NCI-H82 treated with DMSO at 0.1 percent for 48 hours (cell line): ENCODE data around the gene S100Z.
"Not testable (repeated sequence)": the region's sequence is repeated elsewhere in the genome, so short reads cannot be mapped to it uniquely, and the experiment has no call there.

Experiments used
- DNase-seq: peaks from one replicate; lab custom pipeline; 2025; ENCODE audit not compliant: unreplicated experiment; lab: John Stamatoyannopoulos, UW

The S100Z gene

GRCh38 chr5:76867827-76868693, 18.2 kb downstream of the S100Z start:
- peak; percentile 32 for DNase-seq

- no peak for DNase-seq
Observed at GRCh38 chr5:76870046-76870445, 20.2 kb downstream of the S100Z start.

DNA sequence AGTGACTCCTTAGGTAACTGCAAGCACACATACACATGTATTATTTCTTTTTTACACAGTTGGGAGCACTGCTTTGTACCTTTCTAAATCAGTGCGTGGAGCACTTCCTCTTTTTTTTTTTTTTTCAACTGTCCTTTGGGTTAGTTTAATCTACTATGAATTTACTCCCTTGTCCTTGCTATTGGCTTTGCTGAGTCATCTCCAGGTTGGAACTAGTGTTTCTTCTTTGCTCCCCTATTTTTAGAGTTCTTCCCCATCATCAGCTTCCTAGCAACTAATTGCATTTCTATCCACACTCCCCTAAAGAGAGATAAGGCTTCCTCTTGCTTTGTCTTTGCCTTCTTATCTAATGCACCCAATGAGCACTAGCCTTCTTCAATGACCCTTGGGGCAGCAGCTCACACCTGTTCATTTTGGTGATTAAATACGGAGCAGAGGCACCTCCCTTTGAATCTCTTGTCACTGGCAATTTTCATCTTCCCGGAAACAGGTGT, 24.3 kb downstream of the S100Z start:
- no peak for DNase-seq

- no peak for DNase-seq
Observed at GRCh38 chr5:76888733-76889300, 39.0 kb downstream of the S100Z start.

DNA sequence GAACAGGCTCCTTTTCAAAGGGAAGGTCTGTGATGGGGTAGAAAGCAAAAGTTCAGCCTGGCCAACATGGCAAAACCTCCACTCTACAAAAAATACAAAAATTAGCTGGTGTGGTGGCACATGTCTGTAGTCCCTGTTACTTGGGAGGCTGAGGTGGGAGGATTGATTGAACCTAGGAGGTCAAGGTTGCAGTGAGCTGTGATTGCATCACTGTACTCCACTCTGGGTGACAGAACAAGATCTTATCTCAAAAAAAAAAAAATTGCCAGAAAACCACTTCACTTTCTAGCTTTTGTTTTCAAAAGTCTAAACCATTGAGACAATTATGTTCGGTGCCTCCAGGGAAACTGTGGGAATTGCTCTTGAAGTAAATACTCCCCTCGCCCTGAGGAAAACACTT, 43.5 kb downstream of the S100Z start:
- no peak for DNase-seq

DNA sequence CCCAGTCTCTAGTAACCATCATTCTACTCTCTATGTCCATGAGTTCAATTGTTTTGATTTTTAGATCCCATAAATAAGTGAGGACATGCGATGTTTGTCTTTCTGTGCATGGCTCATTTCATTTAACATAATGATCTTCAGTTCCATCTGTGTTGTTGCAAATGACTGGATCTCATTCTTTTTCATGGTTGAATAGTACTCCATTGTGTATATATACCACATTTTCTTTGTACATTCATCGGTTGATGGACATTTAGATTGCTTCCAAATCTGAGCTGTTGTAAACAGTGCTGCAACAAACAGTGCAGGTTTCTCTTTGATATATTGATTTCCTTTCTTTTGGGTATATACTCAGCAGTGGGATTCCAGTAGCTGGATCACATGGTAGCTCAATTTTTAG, 46.4 kb downstream of the S100Z start:
- DNase-seq: no peak

DNA sequence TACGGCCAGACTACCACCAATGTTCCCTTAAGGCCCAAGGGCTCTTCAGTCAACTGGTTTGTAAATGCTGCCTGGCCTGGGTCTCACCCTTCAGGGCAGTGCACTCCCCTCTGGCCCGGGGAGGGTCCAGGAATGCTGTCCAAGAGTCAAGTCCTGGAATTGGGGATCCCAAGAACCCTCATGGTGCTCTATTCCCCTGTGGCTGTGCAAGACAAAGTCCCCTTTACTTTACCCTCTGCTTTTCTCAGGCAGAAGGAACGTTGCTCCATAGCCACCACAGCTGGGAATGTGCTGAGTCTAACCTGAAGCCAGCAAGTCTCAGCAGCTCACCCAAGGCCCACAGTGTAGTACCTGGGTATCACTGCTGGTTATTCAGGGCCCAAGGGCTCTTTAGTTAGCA, 51.7 kb downstream of the S100Z start:
- no peak for DNase-seq

- no peak for DNase-seq
Observed at GRCh38 chr5:76908166-76908565, 58.4 kb downstream of the S100Z start.

DNA sequence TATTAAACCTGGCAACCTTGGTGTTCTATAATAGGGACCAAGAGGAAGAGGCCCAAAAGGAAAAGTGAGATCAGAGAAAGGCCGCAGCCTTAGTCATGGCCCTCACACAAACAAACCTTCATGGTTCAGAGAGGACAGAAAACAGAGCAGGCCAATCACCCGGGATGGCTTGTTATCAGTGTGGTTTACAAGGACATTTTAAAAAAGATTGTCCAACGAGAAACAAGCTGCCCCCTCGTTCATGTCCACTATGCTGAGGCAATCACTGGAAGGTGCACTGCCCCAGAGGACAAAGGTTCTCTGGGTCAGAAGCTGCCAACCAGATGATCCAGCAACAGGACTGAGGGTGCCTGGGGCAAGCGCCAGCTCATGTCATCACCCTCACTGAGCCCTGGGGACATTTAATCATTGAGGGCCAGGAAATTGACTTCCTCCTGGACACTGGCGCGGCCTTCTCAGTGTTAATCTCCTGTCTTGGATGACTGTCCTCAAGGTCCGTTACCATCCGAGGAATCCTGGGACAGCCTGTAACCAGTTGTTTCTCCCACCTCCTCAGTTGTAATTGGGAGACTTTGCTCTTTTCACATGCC, 60.6 kb downstream of the S100Z start:
- not testable (repeated sequence) for DNase-seq

DNA sequence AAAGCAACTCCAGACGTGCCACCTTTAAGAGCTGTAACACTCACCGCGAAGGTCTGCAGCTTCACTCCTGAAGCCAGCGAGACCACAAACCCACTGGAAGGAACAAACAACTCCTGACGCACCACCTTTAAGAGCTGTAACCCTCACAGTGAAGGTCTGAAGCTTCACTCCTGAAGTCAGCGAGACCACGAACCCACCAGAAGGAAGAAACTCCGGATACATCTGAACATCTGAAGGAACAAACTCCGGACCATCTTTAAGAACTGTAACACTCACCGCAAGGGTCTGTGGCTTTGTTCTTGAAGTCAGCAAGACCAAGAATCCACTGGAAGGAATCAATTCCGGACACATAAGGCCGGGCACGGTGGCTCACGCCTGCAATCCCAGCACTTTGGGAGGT, 64.9 kb downstream of the S100Z start:
- not testable (repeated sequence) for DNase-seq

GRCh38 chr5:76918539-76918938, 68.7 kb downstream of the S100Z start:
- DNase-seq: no peak

- DNase-seq: no peak
Observed at GRCh38 chr5:76920491-76920890, 70.7 kb downstream of the S100Z start.

GRCh38 chr5:76926329-76927105, 76.7 kb downstream of the S100Z start:
- no peak for DNase-seq

DNA sequence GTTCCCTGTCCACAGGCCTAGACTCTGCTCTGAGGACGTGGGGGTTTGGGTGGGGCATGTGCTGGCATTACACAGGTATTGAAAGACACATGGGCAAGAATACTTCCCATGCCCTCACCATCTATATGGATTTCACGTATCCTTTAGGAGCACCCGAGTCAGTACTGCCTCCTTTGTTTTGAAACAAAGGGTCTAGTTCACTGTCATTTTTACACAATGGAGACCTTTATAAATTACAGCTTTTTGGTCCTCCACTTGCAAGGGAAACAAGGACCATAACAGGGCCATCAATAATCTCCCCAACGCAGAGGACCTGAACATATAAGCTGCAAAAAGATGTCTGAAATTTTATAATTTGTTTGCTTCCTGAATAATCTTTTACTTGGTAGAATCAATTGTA, 78.1 kb downstream of the S100Z start:
- DNase-seq: no peak

- DNase-seq: no peak
Observed at GRCh38 chr5:76930083-76930482, 80.3 kb downstream of the S100Z start.

DNA sequence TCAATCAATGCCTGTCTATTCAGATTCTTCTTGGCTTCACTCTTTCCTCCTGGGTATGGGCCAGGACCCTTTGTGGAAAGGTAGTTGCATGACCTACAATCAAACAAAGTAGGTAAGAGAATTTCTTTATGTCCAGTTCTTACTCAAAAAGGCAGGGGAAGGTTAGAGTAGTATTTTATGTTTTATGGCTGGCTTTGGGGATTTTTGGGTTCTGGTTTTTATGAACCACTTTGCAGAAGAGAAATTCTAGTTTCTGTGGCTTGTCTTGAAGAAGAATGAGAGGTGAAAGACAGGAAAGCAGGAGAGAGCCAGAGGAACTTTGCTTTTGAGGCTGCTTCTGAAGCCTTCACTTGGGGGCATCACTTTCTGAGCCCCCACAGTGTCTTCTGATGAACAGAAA, 88.4 kb downstream of the S100Z start:
- DNase-seq: no peak

GRCh38 chr5:76941000-76941399, 91.2 kb downstream of the S100Z start:
- no peak for DNase-seq

DNA sequence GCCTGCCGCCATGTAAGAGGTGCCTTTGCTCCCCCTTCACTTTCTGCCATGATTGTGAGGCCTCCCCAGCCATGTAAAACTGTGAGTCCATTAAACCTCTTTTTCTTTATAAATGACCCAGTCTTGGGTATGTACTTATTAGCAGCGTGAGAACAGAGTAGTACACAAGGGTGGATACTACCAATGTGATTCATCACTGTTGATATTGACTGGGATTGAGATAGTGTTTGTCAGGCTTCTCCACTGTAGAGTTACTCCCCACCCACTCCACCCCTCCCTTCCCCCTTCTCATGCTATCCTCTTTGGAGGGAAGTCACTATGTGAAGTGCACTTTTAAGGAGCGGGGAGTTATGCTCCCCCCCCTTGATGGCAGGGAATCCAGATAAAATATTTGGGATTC, 91.6 kb downstream of the S100Z start:
- DNase-seq: no peak

DNA sequence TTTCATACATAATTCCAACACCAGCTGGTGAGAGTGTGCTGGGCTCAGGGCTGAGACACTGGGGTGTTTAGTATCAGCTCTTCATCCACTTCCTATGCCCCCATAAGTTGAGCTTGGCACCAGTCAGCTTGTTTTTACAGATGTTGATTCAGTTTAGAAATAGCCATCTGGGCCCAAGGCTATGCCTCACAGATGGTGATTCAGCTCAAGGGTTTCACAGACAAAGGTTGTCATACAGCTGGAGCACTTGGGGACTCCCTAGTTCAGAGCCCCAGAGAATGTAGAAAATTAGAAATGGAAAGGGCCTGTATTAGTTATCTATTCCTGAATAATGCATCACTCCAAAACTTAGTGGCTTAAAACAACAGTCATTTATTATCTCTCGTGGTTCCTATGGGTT, 92.8 kb downstream of the S100Z start:
- no peak for DNase-seq

DNA sequence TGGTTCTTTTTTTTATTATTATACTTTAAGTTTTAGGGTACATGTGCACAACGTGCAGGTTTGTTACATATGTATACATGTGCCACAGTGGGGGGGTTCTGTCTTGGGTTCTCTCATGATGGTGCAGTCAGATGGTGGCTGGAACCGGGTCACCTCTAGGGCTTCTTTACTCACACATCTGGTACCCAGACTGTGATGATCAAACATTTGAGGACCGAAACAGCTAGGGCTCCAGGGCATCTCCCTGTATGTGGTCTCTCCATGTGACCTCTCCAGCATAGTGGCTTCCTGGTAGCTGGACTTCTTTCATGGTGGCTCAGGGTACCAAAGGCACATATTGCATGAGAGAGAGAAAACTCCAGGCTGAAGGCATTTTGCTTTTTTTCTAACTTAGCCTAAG, 93.2 kb downstream of the S100Z start:
- DNase-seq: no peak

DNA sequence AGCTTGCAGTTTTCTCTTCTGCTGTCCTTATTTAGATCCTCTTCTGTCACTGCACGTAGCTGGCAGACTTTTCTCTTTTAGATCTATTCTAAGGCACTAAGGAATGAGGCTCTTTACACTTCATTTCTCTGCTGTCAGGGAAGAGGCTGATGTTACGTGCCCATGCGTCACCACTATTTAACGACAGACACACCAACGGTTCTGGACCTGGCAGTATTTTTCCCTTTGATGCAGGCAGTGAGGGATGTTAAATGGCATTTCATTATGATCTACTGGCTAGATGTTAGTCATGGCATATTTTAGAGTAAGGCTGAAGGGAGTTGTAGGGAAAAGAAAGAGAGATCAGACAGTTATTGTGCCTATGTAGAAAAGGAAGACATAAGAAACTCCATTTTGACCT, 94.8 kb downstream of the S100Z start:
- no peak for DNase-seq
